Hepatocyte (in vitro differentiated cells): ENCODE measurements around the gene KCNJ1. TPM values are rescaled to one million over a fixed set of nuclear protein-coding genes. Genes with fewer than 3 reads are reported as not detected.

Experiments used
- DNase-seq: peaks from one replicate; pipeline ENCODE4 v3.0.0-alpha.2; 2016; ENCODE audit warnings: low spot score
- H2AFZ ChIP-seq: fragments of 200-600 bp; sonication (generic); 2 replicates; pipeline ENCODE4 v1.6.0; 2016; ENCODE audit warnings: antibody characterized with exemption, mild to moderate bottlenecking
- H3K27ac ChIP-seq: fragments of 200-600 bp; sonication (generic); 2 replicates; pipeline ENCODE4 v1.5.1; 2016; ENCODE audit warnings: mild to moderate bottlenecking
- H3K27me3 ChIP-seq: fragments of 200-600 bp; sonication (generic); 2 replicates; pipeline ENCODE4 v1.6.1; 2016
- H3K36me3 ChIP-seq: fragments of 200-600 bp; sonication (generic); replicated peaks from 2 replicates; pipeline ENCODE4 v1.5.1; 2016; ENCODE audit warnings: low read depth; ENCODE audit not compliant: insufficient read depth
- H3K4me1 ChIP-seq: fragments of 200-600 bp; sonication (generic); 2 replicates; pipeline ENCODE4 v1.5.1; 2016; ENCODE audit warnings: mild to moderate bottlenecking, moderate library complexity; ENCODE audit not compliant: insufficient read depth
- H3K4me2 ChIP-seq: fragments of 200-600 bp; sonication (generic); 2 replicates; pipeline ENCODE4 v1.6.0; 2016
- H3K4me3 ChIP-seq: fragments of 200-600 bp; sonication (generic); 2 replicates; pipeline ENCODE4 v1.5.1; 2016; ENCODE audit warnings: mild to moderate bottlenecking
- H3K79me2 ChIP-seq: fragments of 200-600 bp; sonication (generic); 2 replicates; pipeline ENCODE4 v1.6.0; 2017; ENCODE audit warnings: mild to moderate bottlenecking
- H3K9me2 ChIP-seq: fragments of 200-600 bp; sonication (generic); replicated peaks from 2 replicates; pipeline ENCODE4 v1.6.0; 2017; ENCODE audit warnings: mild to moderate bottlenecking; ENCODE audit not compliant: insufficient read depth
- H3K9me3 ChIP-seq: fragments of 200-600 bp; sonication (generic); 2 replicates; pipeline ENCODE4 v1.5.1; 2016; ENCODE audit warnings: low read depth, mild to moderate bottlenecking
- H4K20me1 ChIP-seq: fragments of 200-600 bp; sonication (generic); 2 replicates; pipeline ENCODE4 v1.6.0; 2016; ENCODE audit warnings: mild to moderate bottlenecking; ENCODE audit not compliant: insufficient read depth, poor library complexity, severe bottlenecking
- CTCF ChIP-seq: fragments of 200-600 bp; sonication (generic); IDR thresholded peaks from 2 replicates; pipeline ENCODE4 v1.5.1; 2016; ENCODE audit warnings: antibody characterized with exemption, mild to moderate bottlenecking; ENCODE audit not compliant: poor library complexity
- EZH2 ChIP-seq: fragments of 200-600 bp; sonication (generic); IDR thresholded peaks from 2 replicates; pipeline ENCODE4 v1.6.1; 2016; ENCODE audit warnings: antibody characterized with exemption, mild to moderate bottlenecking, borderline replicate concordance
- EZH2phosphoT487 ChIP-seq: fragments of 200-600 bp; sonication (generic); IDR thresholded peaks from one replicate; pipeline ENCODE4 v1.6.1; 2018; ENCODE audit warnings: antibody characterized with exemption, mild to moderate bottlenecking, low read depth, moderate library complexity; ENCODE audit not compliant: unreplicated experiment, severe bottlenecking
- WGBS: methylation state at CpG from one replicate; pipeline ENCODE4 v1.1.6; 2016; ENCODE audit warnings: low lambda C conversion rate; ENCODE audit errors: missing lambda C conversion rate; 5-methylcytosine and 5-hydroxymethylcytosine counted together
- polyA plus RNA-seq: library from polyadenylated mRNA; unstranded; fragments of >200 nt; fragmentation: Nextera tagmentation; extraction: Ambion mirVana; gene quantifications from 2 replicates; pipeline ENCODE4 v1.2.1, GENCODE V29; 2016
- total RNA-seq: library from RNA; depleted of rRNA; stranded (reverse); fragments of >200 nt; gene quantifications from 2 replicates; pipeline ENCODE4 v1.2.3, GENCODE V29; 2014

KCNJ1 gene
- total and polyA plus RNA-seq, 2 experiments from 2014 or later: not detected

DNA sequence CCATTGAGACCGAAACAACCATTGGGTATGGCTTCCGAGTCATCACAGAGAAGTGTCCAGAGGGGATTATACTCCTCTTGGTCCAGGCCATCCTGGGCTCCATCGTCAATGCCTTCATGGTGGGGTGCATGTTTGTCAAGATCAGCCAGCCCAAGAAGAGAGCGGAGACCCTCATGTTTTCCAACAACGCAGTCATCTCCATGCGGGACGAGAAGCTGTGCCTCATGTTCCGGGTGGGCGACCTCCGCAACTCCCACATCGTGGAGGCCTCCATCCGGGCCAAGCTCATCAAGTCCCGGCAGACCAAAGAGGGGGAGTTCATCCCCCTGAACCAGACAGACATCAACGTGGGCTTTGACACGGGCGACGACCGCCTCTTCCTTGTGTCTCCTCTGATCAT, 44.6 kb upstream of the KCNJ1 start:
- DNase-seq: no peak
- Histone ChIP-seq H3K36me3 (no peaks in the 10 kb centered on the region), H3K9me2 (no peaks in the 10 kb centered on the region), H2AFZ (no peak overlapping the region), H3K27me3 (peaks cover 6% of the 10 kb centered on the region), H3K79me2 (no peaks in the 10 kb centered on the region), H3K27ac (no peak overlapping the region), H3K9me3 (no peaks in the 10 kb centered on the region), H3K4me2 (no peak overlapping the region), H3K4me3 (no peak overlapping the region), H4K20me1 (no peaks in the 10 kb centered on the region), H3K4me1 (no peaks in the 10 kb centered on the region)
- no peak for TF ChIP-seq EZH2
- TF ChIP-seq CTCF: no peak
- no peak for TF ChIP-seq EZH2phosphoT487
- 94% methylated on average over 18 of the region's 18 CpGs for WGBS

- H3K27me3 ChIP-seq: peaks cover 6% of the 10 kb centered on the region
- H3K4me1 ChIP-seq: no peaks in the 10 kb centered on the region
- TF ChIP-seq EZH2phosphoT487: no peak
- no peak for TF ChIP-seq EZH2
- no peak for TF ChIP-seq CTCF
- no peaks in the 10 kb centered on the region for H3K9me3 ChIP-seq
- no peak for DNase-seq
- H4K20me1 ChIP-seq: no peaks in the 10 kb centered on the region
- H2AFZ ChIP-seq: no peak overlapping the region
- no peak overlapping the region for H3K4me3 ChIP-seq
- H3K36me3 ChIP-seq: no peaks in the 10 kb centered on the region
- no peak overlapping the region for H3K4me2 ChIP-seq
- no peak overlapping the region for H3K27ac ChIP-seq
- WGBS: 98% methylated on average over 17 of the region's 17 CpGs
- no peaks in the 10 kb centered on the region for H3K9me2 ChIP-seq
- no peaks in the 10 kb centered on the region for H3K79me2 ChIP-seq
Measured at GRCh38 chr11:128911239-128911638, 44.1 kb upstream of the KCNJ1 start.

DNA sequence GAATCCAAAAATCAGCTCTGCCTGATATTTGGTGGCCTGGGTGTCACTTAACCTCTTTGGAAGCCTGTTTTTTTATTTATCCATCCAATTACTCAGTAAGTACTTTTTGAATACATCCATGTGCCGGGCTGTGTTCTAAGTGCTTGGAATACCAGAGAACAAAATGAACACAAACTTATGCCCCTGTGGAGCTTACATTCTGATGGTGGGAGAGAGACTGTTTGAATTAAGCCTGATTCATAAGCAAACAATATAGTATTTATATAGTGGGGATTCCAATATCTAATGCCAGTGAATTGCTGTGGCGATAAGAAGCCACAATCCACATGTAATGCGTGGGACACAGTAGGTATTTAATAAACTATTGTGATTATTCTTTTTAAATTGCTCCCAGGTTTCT, 43.5 kb upstream of the KCNJ1 start:
- no peak overlapping the region for H2AFZ ChIP-seq
- peaks cover 6% of the 10 kb centered on the region for H3K4me1 ChIP-seq
- TF ChIP-seq CTCF (no peak), EZH2 (no peak), EZH2phosphoT487 (no peak)
- no peaks in the 10 kb centered on the region for H3K79me2 ChIP-seq
- H3K27me3 ChIP-seq: peaks cover 6% of the 10 kb centered on the region
- no peak for DNase-seq
- H4K20me1 ChIP-seq: no peaks in the 10 kb centered on the region
- no peak overlapping the region for H3K27ac ChIP-seq
- no peaks in the 10 kb centered on the region for H3K9me2 ChIP-seq
- H3K9me3 ChIP-seq: no peaks in the 10 kb centered on the region
- WGBS: 84% methylated on average over 3 of the region's 3 CpGs
- H3K36me3 ChIP-seq: no peaks in the 10 kb centered on the region
- H3K4me3 ChIP-seq: no peak overlapping the region
- H3K4me2 ChIP-seq: no peak overlapping the region
